ENCODE measurements around the gene LRMDA. TPM values are rescaled to one million over a fixed set of nuclear protein-coding genes. Genes with fewer than 3 reads are reported as not detected.
A peak's percentile ranks its signal among the peaks of the same experiment; 100 is the strongest.

The LRMDA gene
- total and polyA plus RNA-seq, 2 of the 8 experiments (the other 6 are each of a cell fraction or from before 2014, with no cell fraction given), result 0.86 to 2.8 TPM

DNA sequence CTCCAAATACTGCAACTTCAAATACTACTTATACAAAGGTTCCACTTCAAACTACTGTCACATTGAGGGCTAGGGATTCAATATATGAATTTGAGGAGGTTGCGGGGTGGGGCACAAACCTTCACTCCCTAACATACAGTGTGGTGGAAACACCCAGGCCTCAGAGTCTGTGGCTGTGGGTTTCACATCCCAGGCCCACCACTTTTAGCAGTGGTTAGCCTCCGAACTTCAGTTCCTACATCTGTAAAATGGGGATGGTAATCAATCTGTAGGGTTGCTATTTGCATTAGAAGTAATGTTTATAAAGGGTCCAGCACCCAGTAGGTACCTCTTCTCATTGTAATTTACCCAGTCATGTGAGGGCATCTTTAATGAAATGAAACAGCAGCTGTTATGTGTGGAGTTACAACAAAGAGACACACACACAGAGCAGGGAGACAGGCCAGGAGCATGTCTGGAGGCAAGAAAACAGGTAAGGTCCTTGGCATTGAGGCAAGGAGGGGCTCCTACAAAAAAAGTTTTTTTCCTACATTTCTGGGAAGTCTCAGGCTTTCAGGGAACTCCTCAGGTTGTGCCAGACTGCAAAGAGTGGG lies 570.9 kb downstream of the LRMDA start:
- Histone ChIP-seq H3K79me2 (ENCODE audit: control insufficient read depth in 1 of 2, insufficient read depth in 2 of 2, low read length in 2 of 2) (no peaks in the 10 kb centered on the region), H4K5ac (ENCODE audit: insufficient read length, low read depth, low read length) (no peak overlapping the region), H3K27ac (ENCODE audit: low read depth, low read length) (no peak overlapping the region), H3K23ac (ENCODE audit: insufficient read length) (no peak overlapping the region), H3K27me3 (replicated peaks in 1 of 4; ENCODE audit: control insufficient read depth in 3 of 4, extremely low read depth in 1 of 4, insufficient read depth in 3 of 4, low read length in 3 of 4) (no peaks in the 10 kb centered on the region; a peak in 2 of 7 replicates), H4K8ac (ENCODE audit: extremely low read depth, insufficient read depth, low read length) (no peak overlapping the region), H2BK5ac (ENCODE audit: low read depth, low read length) (peak overlapping the region; percentile 28; the same call in 1 of the 2 replicates), H4K91ac (replicated peaks; ENCODE audit: insufficient read length, low read length) (no peak overlapping the region), H2BK120ac (replicated peaks; ENCODE audit: low read depth, low read length) (no peak overlapping the region), H2AFZ (ENCODE audit: low read length) (no peak overlapping the region), H2BK20ac (ENCODE audit: low read length) (peak overlapping the region; percentile 48; the same call in 1 of the 2 replicates), H3K4me1 (replicated peaks in 1 of 4; ENCODE audit: control insufficient read depth in 3 of 4, insufficient read depth in 4 of 4, low read length in 3 of 4) (peaks cover 2 to 9% (median 5%) of the 10 kb centered on the region in 4 experiments; a peak in 4 of 7 replicates), H3K56ac (replicated peaks; ENCODE audit: insufficient read length, low read depth, low read length) (no peak overlapping the region), H3K4me2 (ENCODE audit: insufficient read depth in 1 of 2, low read depth in 2 of 2, low read length in 2 of 2) (peak overlapping the region; percentile 36 to 44; a peak in 2 of 4 replicates), H3K4me3 (ENCODE audit: extremely low read depth in 1 of 4, insufficient read depth in 2 of 4, low read depth in 3 of 4, low read length in 4 of 4) (0 out of 8 replicates have a peak overlapping the region, but pooled peaks of 1 of the 4 experiments have one; percentile 28), H3K9ac (replicated peaks in 1 of 4; ENCODE audit: extremely low read depth in 1 of 4, low read depth in 3 of 4, low read length in 3 of 4) (no peak overlapping the region), H3K4ac (replicated peaks; ENCODE audit: insufficient read length, low read depth, low read length) (no peak overlapping the region), H3K23me2 (ENCODE audit: low read depth, low read length) (no peaks in the 10 kb centered on the region), H2AK5ac (ENCODE audit: low read depth, low read length) (no peak overlapping the region), H2BK12ac (ENCODE audit: low read depth, low read length) (no peak overlapping the region), H3K14ac (ENCODE audit: insufficient read length) (no peak overlapping the region), H4K20me1 (replicated peaks in 1 of 2; ENCODE audit: control insufficient read depth in 1 of 2, insufficient read depth in 2 of 2, low read length in 2 of 2) (no peaks in the 10 kb centered on the region), H3K9me3 (ENCODE audit: insufficient read depth in 2 of 2, low read depth in 1 of 2, low read length in 1 of 2) (no peaks in the 10 kb centered on the region), H3K18ac (ENCODE audit: extremely low read depth, low read length) (no peak overlapping the region; the same call in 1 of the 2 replicates), H2BK15ac (ENCODE audit: low read length) (no peak overlapping the region), H3K79me1 (ENCODE audit: low read depth, low read length) (no peaks in the 10 kb centered on the region), H3K36me3 (ENCODE audit: control insufficient read depth in 2 of 4, insufficient read depth in 4 of 4, low read length in 3 of 4) (no peaks in the 10 kb centered on the region)
- FAIRE-seq, result no peak
- ChIA-PET POLR2A (ENCODE audit: partially characterized antibody) (no interaction called here), CTCF (ENCODE audit: partially characterized antibody) (no interaction called here)
- DNase-seq (ENCODE audit: low read depth in 1 of 2, low spot score in 2 of 2), result no peak
- 77% methylated on average over 2 of the region's 2 CpGs; no CpG with 5 or more reads in 1 of the 2 experiments for WGBS, 2 experiments (ENCODE audit: extremely low coverage in 1 of 2, insufficient coverage in 1 of 2, insufficient read length in 1 of 2, insufficient replicate concordance in 2 of 2, low coverage in 1 of 2, low lambda C conversion rate in 2 of 2, missing lambda C conversion rate in 1 of 2)
- no peak for TF ChIP-seq TAF7 (optimal IDR thresholded peaks at IDR 0.05; ENCODE audit: borderline replicate concordance, low read depth, low read length)
- no peak for TF ChIP-seq ATF2 (IDR thresholded peaks at IDR 0.05; ENCODE audit: low read length)
- TF ChIP-seq RFX5 (IDR thresholded peaks at IDR 0.05; ENCODE audit: borderline replicate concordance, low read depth, low read length), result no peak
- no peak for TF ChIP-seq YY1 (IDR thresholded peaks at IDR 0.05; ENCODE audit: low read depth, low read length)
- TF ChIP-seq SIRT6 (IDR thresholded peaks at IDR 0.05; ENCODE audit: low read length), result no peak
- no peak for TF ChIP-seq BCL11A (IDR thresholded peaks at IDR 0.05; ENCODE audit: low read depth in 2 of 2, low read length in 2 of 2)
- no peak for TF ChIP-seq SP4 (IDR thresholded peaks at IDR 0.05; ENCODE audit: low read length)
- no peak for TF ChIP-seq GABPA (IDR thresholded peaks at IDR 0.05; ENCODE audit: borderline replicate concordance, insufficient read depth, low read length)
- TF ChIP-seq HDAC2 (IDR thresholded peaks at IDR 0.05; ENCODE audit: borderline replicate concordance in 1 of 2, low read depth in 2 of 2, low read length in 2 of 2), result no peak
- TF ChIP-seq POLR2AphosphoS5 (IDR thresholded peaks at IDR 0.05; ENCODE audit: low read depth, low read length), result no peak
